Esophagus muscularis mucosa (tissue), 4 donors: ENCODE results near the gene TALDO1. TPM values are rescaled to one million over a fixed set of nuclear protein-coding genes. Genes with fewer than 3 reads are reported as not detected.

ENCODE experiments used
- DNase-seq: peaks from one replicate; pipeline ENCODE4 v3.0.0-alpha.2; 2017; ENCODE audit errors: extremely low spot score
- H3K27ac ChIP-seq, 4 donors: fragments of 200-600 bp; sonication (generic); replicated peaks in 1 of 4; 1 replicate in 3 of 4; 2 replicates in 1 of 4; pipeline ENCODE4 v1.5.1; 2016 to 2019; ENCODE audit warnings: mild to moderate bottlenecking in 1 of 4
- H3K27me3 ChIP-seq, 4 donors: fragments of 200-600 bp; sonication (generic); one replicate each; pipeline versions ENCODE4 v1.5.1 to v1.6.0; 2016 to 2019
- H3K36me3 ChIP-seq, 4 donors: fragments of 200-600 bp; sonication (generic); one replicate each; pipeline ENCODE4 v1.5.1; 2016 to 2019
- H3K4me1 ChIP-seq, 4 donors: fragments of 200-600 bp; sonication (generic); one replicate each; pipeline ENCODE4 v1.5.1; 2016 to 2019
- H3K4me3 ChIP-seq, 4 donors: fragments of 200-600 bp; sonication (generic); 1 replicate in 2 of 4; 2 replicates in 2 of 4; pipeline ENCODE4 v1.5.1; 2016 to 2019; ENCODE audit warnings: mild to moderate bottlenecking in 4 of 4, moderate library complexity in 1 of 4
- H3K9me3 ChIP-seq, 4 donors: fragments of 200-600 bp; sonication (generic); 1 replicate in 3 of 4; 2 replicates in 1 of 4; pipeline ENCODE4 v1.5.1; 2016 to 2019
- EP300 ChIP-seq: sonication (generic); formaldehyde crosslinking; IDR thresholded peaks from one replicate; pipeline ENCODE4 v1.6.1; 2017; ENCODE audit warnings: antibody characterized with exemption
- POLR2A ChIP-seq: fragments of 450-650 bp; IDR thresholded peaks from one replicate; pipeline ENCODE4 v1.6.1; 2017; ENCODE audit warnings: antibody characterized with exemption, moderate library complexity, mild to moderate bottlenecking, low read depth
- POLR2AphosphoS5 ChIP-seq, 2 donors: sonication (generic); formaldehyde crosslinking; IDR thresholded peaks; one replicate each; pipeline ENCODE4 v1.6.1; 2017; ENCODE audit warnings: antibody characterized with exemption in 2 of 2
- WGBS: methylation state at CpG from one replicate; pipeline ENCODE4 v1.1.5; 2018; 5-methylcytosine and 5-hydroxymethylcytosine counted together
- intact Hi-C: fragments of 100-400 bp; cut with DNase I; formaldehyde crosslinking; loops from one replicate; pipeline ENCODE4 v1.15.1; 2023
- total RNA-seq, 4 donors: library from RNA; depleted of rRNA; stranded (reverse); fragments of >200 nt; gene quantifications; one replicate each; pipeline versions ENCODE4 v1.1.0 to v1.2.1, GENCODE V29; 2016
- TF ChIP-seq, protein P1 (sequence below), 3 experiments: fragments of 200-600 bp in 2 of 3; fragments of 450-650 bp in 1 of 3; sonication (generic) in 2 of 3; IDR thresholded peaks; one replicate each; pipeline ENCODE4 v1.5.1; 2017 to 2019; ENCODE audit warnings: antibody characterized with exemption in 3 of 3, mild to moderate bottlenecking in 2 of 3, moderate library complexity in 1 of 3

TALDO1 gene
- total RNA-seq, 4 donors from 2014 or later = 168 to 231 (median 186) TPM

DNA sequence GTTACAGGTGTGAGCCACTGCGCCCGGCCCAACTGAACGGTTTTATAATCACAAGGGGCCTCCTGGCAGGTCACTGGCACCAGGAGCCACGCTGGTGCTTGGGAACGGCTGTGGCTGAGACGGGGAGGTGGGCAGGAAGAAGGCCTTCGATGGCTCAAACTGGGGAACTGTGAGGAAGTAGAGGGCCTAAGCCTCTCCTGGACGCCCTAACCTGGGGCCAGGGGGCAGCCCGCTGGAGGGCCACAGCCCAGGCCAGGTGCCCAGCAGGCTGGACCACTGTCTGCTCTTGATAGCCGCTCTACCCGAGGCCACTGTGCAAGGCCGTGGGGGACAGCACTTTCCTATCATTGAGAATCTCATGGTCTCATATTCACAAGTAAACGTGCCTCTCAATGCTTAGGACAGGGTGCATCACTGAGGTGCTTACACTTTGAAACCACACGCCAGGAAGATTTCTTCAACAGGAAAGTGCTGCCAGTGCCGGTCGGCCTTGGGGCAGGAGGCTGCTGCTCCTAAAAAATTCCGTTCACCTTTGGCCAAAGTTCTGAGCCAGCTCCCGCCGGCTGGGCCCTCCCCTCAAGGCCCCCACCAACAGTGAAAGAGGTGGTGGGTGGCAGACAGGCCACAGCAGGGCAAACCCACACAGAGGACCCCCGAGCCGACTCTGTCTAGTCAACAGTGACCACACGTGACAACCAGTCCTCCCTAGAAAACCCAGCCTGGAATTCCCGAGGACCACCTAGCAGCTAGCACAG is 22.8 kb downstream of the TALDO1 start:
- Histone ChIP-seq H3K4me1 (peaks cover 3 to 40% (median 23%) of the 10 kb centered on the region in 4 donors), H3K4me3 (no peak overlapping the region), H3K27me3 (no peaks in the 10 kb centered on the region), H3K36me3 (peaks cover 21 to 88% (median 80%) of the 10 kb centered on the region in 4 donors), H3K9me3 (no peaks in the 10 kb centered on the region), H3K27ac (no peak overlapping the region)
- intact Hi-C loops = no loop called here
- DNase-seq = no peak
- WGBS = 88% methylated on average over 15 of the region's 23 CpGs
- TF ChIP-seq, protein P1, sequence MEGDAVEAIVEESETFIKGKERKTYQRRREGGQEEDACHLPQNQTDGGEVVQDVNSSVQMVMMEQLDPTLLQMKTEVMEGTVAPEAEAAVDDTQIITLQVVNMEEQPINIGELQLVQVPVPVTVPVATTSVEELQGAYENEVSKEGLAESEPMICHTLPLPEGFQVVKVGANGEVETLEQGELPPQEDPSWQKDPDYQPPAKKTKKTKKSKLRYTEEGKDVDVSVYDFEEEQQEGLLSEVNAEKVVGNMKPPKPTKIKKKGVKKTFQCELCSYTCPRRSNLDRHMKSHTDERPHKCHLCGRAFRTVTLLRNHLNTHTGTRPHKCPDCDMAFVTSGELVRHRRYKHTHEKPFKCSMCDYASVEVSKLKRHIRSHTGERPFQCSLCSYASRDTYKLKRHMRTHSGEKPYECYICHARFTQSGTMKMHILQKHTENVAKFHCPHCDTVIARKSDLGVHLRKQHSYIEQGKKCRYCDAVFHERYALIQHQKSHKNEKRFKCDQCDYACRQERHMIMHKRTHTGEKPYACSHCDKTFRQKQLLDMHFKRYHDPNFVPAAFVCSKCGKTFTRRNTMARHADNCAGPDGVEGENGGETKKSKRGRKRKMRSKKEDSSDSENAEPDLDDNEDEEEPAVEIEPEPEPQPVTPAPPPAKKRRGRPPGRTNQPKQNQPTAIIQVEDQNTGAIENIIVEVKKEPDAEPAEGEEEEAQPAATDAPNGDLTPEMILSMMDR (IDR thresholded peaks at IDR 0.05) = no peak
- TF ChIP-seq POLR2AphosphoS5 (IDR thresholded peaks at IDR 0.05) (no peak), POLR2A (no peak), EP300 (no peak)

DNA sequence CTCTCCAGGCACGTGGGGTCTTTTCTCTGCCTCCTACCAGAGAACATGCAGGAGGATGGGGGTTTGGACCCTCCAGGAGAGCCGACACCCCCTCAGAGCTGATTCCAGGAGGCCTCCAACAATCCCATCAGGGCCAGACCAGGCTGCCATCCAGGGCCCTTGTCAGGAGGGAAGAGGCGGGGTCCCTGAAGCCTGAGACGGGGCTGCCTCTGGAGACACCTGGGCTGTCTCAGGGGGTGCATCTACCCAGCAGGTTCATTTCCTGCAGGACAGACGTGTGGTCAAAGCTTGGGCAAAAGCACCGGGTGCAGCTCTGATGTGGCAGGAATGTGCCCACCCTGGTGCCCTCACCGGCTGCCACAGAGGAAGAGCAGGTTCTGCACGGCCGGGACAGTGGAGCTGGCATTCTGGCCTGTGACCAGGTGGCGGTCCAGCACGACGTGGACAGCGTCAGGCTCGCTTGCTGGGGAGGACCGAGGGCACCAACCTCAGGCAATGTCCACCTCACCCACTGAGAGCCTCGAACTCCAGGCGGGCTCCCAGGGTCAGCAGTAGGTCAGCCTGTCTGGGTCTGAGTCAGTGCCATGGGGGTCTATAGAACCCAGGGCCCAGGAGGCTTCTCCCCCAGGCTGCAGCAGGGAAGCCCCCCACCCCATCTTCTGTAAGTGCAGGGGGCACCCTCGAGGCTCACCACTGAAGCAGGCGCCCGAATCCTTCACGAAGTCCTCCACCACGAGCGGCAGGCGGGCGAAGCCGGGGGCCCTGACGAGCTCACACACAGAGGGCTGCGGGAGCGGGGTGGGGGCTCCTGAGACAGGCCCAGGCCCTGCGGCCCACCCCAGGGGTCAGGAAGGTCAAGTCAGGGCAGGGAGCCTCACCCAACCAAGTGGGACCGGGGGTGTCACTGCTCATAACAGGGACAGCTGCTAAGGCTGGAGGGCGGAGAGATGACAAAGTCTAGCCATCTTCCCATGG is 23.7 kb downstream of the TALDO1 start:
- Histone ChIP-seq H3K4me3 (no peak overlapping the region), H3K9me3 (no peaks in the 10 kb centered on the region), H3K36me3 (peaks cover 18 to 79% (median 73%) of the 10 kb centered on the region in 4 donors), H3K27ac (no peak overlapping the region), H3K27me3 (no peaks in the 10 kb centered on the region), H3K4me1 (peaks cover 11 to 42% (median 31%) of the 10 kb centered on the region in 4 donors)
- no peak for TF ChIP-seq POLR2A
- no peak for TF ChIP-seq POLR2AphosphoS5 (IDR thresholded peaks at IDR 0.05)
- no peak for TF ChIP-seq EP300
- TF ChIP-seq, protein P1 (IDR thresholded peaks at IDR 0.05) = no peak
- 91% methylated on average over 13 of the region's 32 CpGs for WGBS
- DNase-seq = no peak
- intact Hi-C loops = no loop called here

DNA sequence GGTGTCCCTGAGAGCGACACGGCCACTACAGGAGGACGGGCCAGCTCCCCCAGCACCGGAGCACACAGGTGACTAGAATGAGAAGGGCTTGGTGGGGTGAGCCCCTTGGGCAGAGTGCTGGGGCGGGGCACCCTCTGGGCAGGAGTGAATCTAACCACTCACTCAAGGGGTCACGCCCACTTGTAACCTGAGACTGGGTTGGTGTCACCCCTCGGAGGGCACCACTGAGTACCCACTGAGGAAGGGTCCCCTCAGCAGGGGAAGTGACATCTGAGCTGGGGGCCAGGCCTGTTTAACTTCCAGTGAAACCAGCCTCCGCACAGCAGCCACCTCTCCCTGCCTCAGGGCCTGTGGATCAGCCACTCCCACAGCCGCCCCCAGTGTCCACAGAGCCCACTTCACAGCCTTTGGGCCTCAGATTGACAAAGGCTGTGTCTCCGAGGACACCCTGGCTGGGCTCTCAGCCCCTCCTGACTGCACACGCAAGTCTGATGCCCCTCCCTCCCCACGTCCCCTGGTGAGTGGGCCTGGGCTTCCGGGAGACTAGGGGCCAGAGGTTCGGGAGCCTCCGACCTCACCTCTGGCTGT is 24.4 kb downstream of the TALDO1 start:
- peaks cover 14 to 71% (median 65%) of the 10 kb centered on the region in 4 donors for H3K36me3 ChIP-seq
- no peaks in the 10 kb centered on the region for H3K27me3 ChIP-seq
- no peak overlapping the region for H3K4me3 ChIP-seq
- WGBS = 73% methylated on average over 12 of the region's 15 CpGs
- intact Hi-C loops = no loop called here
- H3K4me1 ChIP-seq = peaks cover 19 to 50% (median 39%) of the 10 kb centered on the region in 4 donors
- DNase-seq = no peak
- TF ChIP-seq, protein P1 (IDR thresholded peaks at IDR 0.05) = no peak
- TF ChIP-seq POLR2A (no peak), EP300 (no peak), POLR2AphosphoS5 (IDR thresholded peaks at IDR 0.05) (no peak)
- no peaks in the 10 kb centered on the region for H3K9me3 ChIP-seq
- H3K27ac ChIP-seq = peak overlapping the region in 1 of 4 donors; percentile 14

DNA sequence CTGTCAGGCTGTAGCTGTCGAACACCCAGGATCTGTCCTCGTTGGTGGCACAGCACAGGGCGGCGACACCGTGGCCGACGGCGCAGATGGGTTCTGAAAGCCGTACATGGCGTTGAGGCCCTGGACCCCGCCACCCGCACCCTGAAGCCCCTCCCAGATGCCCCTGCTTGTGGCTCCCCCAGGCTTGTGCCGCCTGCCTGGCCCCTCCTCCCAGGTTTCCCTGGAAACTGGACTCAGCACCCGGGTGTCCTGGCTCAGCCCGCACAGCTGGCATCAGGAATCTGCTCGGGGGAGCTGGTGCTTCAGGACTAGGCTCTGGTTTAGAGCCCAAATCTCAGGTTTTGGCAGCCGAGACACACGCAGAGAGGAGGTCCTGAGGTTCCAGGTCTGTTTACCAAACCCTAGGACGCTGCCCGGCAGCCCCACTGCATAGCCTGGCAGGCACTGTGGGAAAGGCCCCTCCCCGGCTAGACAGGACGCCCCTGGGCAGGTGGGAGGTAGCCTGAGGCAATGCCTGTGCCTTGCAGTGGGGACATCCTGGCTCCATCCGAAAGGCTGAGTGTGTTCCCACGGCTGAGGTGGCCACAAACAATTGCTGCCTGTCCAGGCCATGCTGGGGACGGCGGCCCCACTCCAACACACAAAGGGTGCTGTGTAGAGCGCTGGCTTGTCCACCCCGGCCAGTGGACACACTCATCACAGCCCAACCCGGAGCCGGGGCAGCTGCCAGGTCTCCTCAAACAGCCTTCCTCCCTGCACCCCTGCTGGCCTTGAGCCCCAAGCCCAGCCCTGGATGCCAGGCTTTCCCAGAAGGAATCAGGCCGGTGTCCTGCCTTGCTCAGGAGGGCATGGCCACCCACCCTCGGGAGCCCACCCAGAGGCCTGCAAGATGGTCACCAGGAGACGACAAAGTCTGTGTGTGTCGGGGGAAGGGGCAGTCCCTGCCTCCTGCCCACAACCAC is 25.4 kb downstream of the TALDO1 start:
- TF ChIP-seq EP300 (no peak), POLR2AphosphoS5 (IDR thresholded peaks at IDR 0.05) (no peak), POLR2A (no peak)
- TF ChIP-seq, protein P1 (IDR thresholded peaks at IDR 0.05) = no peak
- Histone ChIP-seq H3K4me3 (no peak overlapping the region), H3K36me3 (peaks cover 14 to 63% (median 57%) of the 10 kb centered on the region in 4 donors), H3K27me3 (no peaks in the 10 kb centered on the region), H3K9me3 (no peaks in the 10 kb centered on the region), H3K4me1 (peaks cover 19 to 54% (median 41%) of the 10 kb centered on the region in 4 donors), H3K27ac (peak overlapping the region in 1 of 4 donors; percentile 57)
- intact Hi-C loops = no loop called here
- DNase-seq = no peak
- WGBS = 84% methylated on average over 16 of the region's 34 CpGs
